Suppressor macrophage treated with lipopolysaccharide for 4 hours (primary cell): Measurements from ENCODE around the gene STARD9.
"Not testable (repeated sequence)": the region's sequence is repeated elsewhere in the genome, so short reads cannot be mapped to it uniquely, and the experiment has no call there.

Experiments
- DNase-seq: peaks from one replicate; pipeline ENCODE4 v3.0.0-alpha.2; 2020

Gene STARD9

GRCh38 chr15:42575188-42576039 lies at the start of gene STARD9:
TSS of gene STARD9 (plus strand) at chr15:42575606. CDS start at chr15:42575716, 110 bp downstream.
- DNase-seq = peak; percentile 99

- DNase-seq = no peak
These were observed 46.4 kb upstream of the STARD9 start for GRCh38 chr15:42528970-42529369.

- DNase-seq = no peak
These were observed 42.2 kb upstream of the STARD9 start for GRCh38 chr15:42533246-42533645.

GRCh38 chr15:42544853-42545629 lies 30.4 kb upstream of the STARD9 start:
- DNase-seq = peak; percentile 53

- DNase-seq = no peak
These were observed 27.5 kb upstream of the STARD9 start for GRCh38 chr15:42547918-42548248.

- peak; percentile 91 for DNase-seq
These were observed 27.0 kb upstream of the STARD9 start, which contains the start of the genes HAUS2 and LRRC57 for GRCh38 chr15:42548249-42549031. TSS of gene HAUS2 (plus strand) at chr15:42548838. CDS start at chr15:42548873, 35 bp downstream. TSS of gene LRRC57 (minus strand) at chr15:42548793. CDS start at chr15:42548434, 359 bp downstream.

GRCh38 chr15:42549032-42549491 lies 26.3 kb upstream of the STARD9 start:
- DNase-seq = peak; percentile 59

GRCh38 chr15:42549741-42550392 lies 25.5 kb upstream of the STARD9 start:
- DNase-seq = peak; percentile 60

GRCh38 chr15:42553554-42553953 lies 21.9 kb upstream of the STARD9 start:
- no peak for DNase-seq

GRCh38 chr15:42556550-42557207 lies 18.7 kb upstream of the STARD9 start:
- not testable (repeated sequence) for DNase-seq

GRCh38 chr15:42558739-42559138 lies 16.7 kb upstream of the STARD9 start:
- DNase-seq = no peak

- no peak for DNase-seq
These were observed 711 bp downstream of the STARD9 start for GRCh38 chr15:42576040-42576594.

- no peak for DNase-seq
These were observed 1.4 kb downstream of the STARD9 start for GRCh38 chr15:42576776-42577175.

GRCh38 chr15:42577514-42578031 lies 2.2 kb downstream of the STARD9 start:
- peak; percentile 3 for DNase-seq

- DNase-seq = no peak
These were observed 3.7 kb downstream of the STARD9 start for GRCh38 chr15:42578984-42579537.

- DNase-seq = peak; percentile 86
These were observed 5.9 kb downstream of the STARD9 start for GRCh38 chr15:42581272-42581730.

- DNase-seq = no peak
These were observed 7.4 kb downstream of the STARD9 start for GRCh38 chr15:42582569-42583375.

GRCh38 chr15:42584031-42584765 lies 8.8 kb downstream of the STARD9 start:
- no peak for DNase-seq

- DNase-seq = no peak
These were observed 15.3 kb downstream of the STARD9 start for GRCh38 chr15:42590619-42591237.
